Stimulated activated memory B cell treated with anti-CD40 and anti-IgM and Interleukin-4, amounts not matched to agents 10 μg/mL and 1 μg/mL and 100 μg/mL, for 72 hours (primary cell): ENCODE data around the gene GIT1.
"Not testable (repeated sequence)": the region's sequence is repeated elsewhere in the genome, so short reads cannot be mapped to it uniquely, and the experiment has no call there.

Experiments used
- ATAC-seq: fragments of 150-1000 bp; cut with Tn5 transposase; 2 replicates; pipeline ENCODE4 v1.10.0; 2021
- H3K27ac Mint-ChIP-seq: one replicate; pipeline ENCODE4 v1.8.0; 2022; ENCODE audit warnings: mild to moderate bottlenecking, mixed read lengths
- H3K27me3 Mint-ChIP-seq: one replicate; pipeline ENCODE4 v1.8.0; 2022; ENCODE audit warnings: mixed read lengths
- H3K36me3 Mint-ChIP-seq: one replicate; pipeline ENCODE4 v1.8.0; 2022; ENCODE audit warnings: mixed read lengths
- H3K4me1 Mint-ChIP-seq: one replicate; pipeline ENCODE4 v1.8.0; 2022; ENCODE audit warnings: mixed read lengths
- H3K4me3 Mint-ChIP-seq: one replicate; pipeline ENCODE4 v1.8.0; 2022; ENCODE audit warnings: mild to moderate bottlenecking, moderate library complexity, mixed read lengths
- H3K9me3 Mint-ChIP-seq: one replicate; pipeline ENCODE4 v1.8.0; 2022; ENCODE audit warnings: mixed read lengths

Gene GIT1

GRCh38 chr17:29558139-29558538, 31.3 kb downstream of the GIT1 start:
- Mint-ChIP-seq H3K36me3 (peaks cover 16% of the 10 kb centered on the region), H3K27ac (peak overlapping the region; percentile 95), H3K4me1 (peaks cover 68% of the 10 kb centered on the region)
- H3K9me3 Mint-ChIP-seq, ATAC-seq, H3K4me3 Mint-ChIP-seq, H3K27me3 Mint-ChIP-seq: not testable (repeated sequence)

DNA sequence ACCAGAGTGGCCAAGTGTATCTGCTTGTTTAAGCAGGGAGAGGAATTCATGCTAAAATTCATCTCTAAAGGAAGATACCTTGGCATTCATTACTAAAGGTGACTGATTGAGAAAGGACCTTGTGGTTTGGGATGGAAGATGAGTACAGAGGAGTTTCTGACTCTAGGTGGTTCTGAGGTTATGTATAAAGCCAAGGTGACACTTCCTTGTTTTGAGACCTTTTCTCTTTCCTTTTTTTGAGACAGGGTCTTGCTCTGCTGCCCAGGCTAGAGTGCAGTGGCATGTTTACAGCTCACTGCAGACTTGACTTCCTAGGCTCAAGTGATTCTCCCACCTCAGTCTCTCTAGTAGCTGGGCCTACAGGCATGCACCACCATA, 31.7 kb downstream of the GIT1 start:
- peak overlapping the region; percentile 95 for H3K27ac Mint-ChIP-seq
- H3K9me3 Mint-ChIP-seq: no peaks in the 10 kb centered on the region
- no peak overlapping the region for H3K4me3 Mint-ChIP-seq
- no peaks in the 10 kb centered on the region for H3K27me3 Mint-ChIP-seq
- H3K4me1 Mint-ChIP-seq: peaks cover 65% of the 10 kb centered on the region
- H3K36me3 Mint-ChIP-seq: peaks cover 12% of the 10 kb centered on the region
- ATAC-seq: peak; percentile 72

GRCh38 chr17:29557085-29557738, 32.2 kb downstream of the GIT1 start:
- Mint-ChIP-seq H3K27me3 (no peaks in the 10 kb centered on the region), H3K27ac (peak overlapping the region; percentile 95), H3K9me3 (no peaks in the 10 kb centered on the region), H3K4me3 (no peak overlapping the region), H3K36me3 (peaks cover 7% of the 10 kb centered on the region), H3K4me1 (peaks cover 60% of the 10 kb centered on the region)
- no peak for ATAC-seq

DNA sequence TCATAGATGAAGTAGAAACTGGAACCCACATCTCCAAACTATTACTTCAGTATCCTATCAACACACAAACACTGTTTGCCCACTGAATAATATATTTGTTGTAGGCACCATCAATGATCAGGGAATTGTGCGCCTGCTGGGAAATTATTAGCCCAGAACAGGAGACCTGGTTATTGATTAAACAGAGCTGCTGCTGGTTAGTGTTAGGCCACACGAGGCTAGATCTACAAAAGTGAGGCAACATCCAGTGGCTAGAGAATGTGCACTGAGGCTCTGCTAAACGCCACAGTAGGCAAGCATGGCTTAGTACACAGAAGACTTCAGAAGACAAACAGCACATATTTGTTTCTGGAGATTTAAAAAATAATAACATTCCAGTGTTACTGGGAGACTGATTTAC, 33.6 kb downstream of the GIT1 start:
- Mint-ChIP-seq H3K27me3 (no peaks in the 10 kb centered on the region), H3K4me1 (peaks cover 46% of the 10 kb centered on the region)

DNA sequence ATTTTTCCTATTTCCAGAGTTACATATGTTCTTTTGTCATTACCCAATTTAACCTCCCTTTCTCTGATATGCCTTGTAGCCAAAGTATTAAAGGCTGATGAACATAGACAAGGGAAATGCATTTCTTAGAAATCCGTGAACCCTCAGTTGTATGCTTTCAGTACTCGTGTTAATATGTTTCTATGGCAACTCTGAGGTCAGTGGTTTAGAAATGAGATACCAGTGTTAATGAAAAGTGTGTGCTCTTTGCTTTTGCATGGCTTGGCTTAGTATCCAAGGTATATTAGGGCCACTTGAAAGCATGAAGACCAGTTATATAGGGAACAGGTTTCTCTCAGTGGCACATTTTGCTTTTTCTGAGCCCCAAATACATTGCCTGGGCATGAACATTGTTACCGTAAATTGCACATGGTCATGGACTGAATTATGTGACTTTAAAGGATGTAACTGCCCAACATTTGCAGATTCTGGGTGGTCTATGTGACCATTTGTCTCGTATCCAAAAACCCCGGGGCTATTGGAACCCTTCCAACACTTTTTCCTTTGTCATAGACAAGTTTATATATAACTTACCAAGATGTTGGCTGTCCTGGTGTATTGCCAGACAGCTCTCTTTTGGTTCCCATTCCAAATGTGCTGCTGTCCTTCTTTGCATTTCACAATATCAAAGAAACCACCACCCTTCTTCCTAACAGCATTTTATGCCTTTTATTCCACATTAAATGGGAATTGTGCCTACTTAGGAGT, 40.1 kb downstream of the GIT1 start:
- Mint-ChIP-seq H3K4me1 (no peaks in the 10 kb centered on the region), H3K9me3 (no peaks in the 10 kb centered on the region), H3K27ac (no peak overlapping the region), H3K36me3 (peaks cover 3% of the 10 kb centered on the region), H3K27me3 (no peaks in the 10 kb centered on the region), H3K4me3 (no peak overlapping the region)
- no peak for ATAC-seq

More for the DNA sequence above, 33.6 kb downstream of the GIT1 start:
- no peaks in the 10 kb centered on the region for H3K9me3 Mint-ChIP-seq
- H3K36me3 Mint-ChIP-seq: no peaks in the 10 kb centered on the region
- no peak for ATAC-seq
- no peak overlapping the region for H3K27ac Mint-ChIP-seq
- H3K4me3 Mint-ChIP-seq: no peak overlapping the region

GRCh38 chr17:29546830-29547229, 42.6 kb downstream of the GIT1 start:
- peaks cover 23% of the 10 kb centered on the region for H3K36me3 Mint-ChIP-seq
- no peak for ATAC-seq
- no peak overlapping the region for H3K27ac Mint-ChIP-seq
- no peaks in the 10 kb centered on the region for H3K4me1 Mint-ChIP-seq
- H3K4me3 Mint-ChIP-seq: no peak overlapping the region
- no peaks in the 10 kb centered on the region for H3K9me3 Mint-ChIP-seq
- H3K27me3 Mint-ChIP-seq: no peaks in the 10 kb centered on the region

- Mint-ChIP-seq H3K27me3 (no peaks in the 10 kb centered on the region), H3K9me3 (no peaks in the 10 kb centered on the region), H3K36me3 (peaks cover 23% of the 10 kb centered on the region), H3K4me3 (no peak overlapping the region), H3K27ac (no peak overlapping the region), H3K4me1 (no peaks in the 10 kb centered on the region)
- ATAC-seq: no peak
Measured at GRCh38 chr17:29546085-29546484, 43.4 kb downstream of the GIT1 start.

DNA sequence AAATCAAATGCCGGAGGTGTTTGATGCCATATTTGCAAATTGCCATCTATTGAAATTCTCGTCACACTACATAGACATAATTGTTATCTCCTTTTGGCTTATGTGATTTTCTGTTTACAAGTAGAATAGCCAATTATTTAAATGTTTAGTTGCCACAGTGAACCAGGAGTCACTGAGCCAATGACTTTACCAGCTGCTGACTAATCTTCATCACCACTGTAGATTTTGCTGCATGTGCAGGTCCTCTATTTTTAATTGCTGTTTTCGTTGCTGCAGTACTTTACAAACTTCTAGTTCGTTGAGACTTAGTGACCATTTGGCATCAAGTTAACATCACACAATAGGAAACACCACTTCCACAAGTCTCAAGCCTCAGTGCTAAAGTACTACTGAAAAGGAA, 45.4 kb downstream of the GIT1 start:
- Mint-ChIP-seq H3K4me1 (no peaks in the 10 kb centered on the region), H3K9me3 (no peaks in the 10 kb centered on the region), H3K27me3 (no peaks in the 10 kb centered on the region)

DNA sequence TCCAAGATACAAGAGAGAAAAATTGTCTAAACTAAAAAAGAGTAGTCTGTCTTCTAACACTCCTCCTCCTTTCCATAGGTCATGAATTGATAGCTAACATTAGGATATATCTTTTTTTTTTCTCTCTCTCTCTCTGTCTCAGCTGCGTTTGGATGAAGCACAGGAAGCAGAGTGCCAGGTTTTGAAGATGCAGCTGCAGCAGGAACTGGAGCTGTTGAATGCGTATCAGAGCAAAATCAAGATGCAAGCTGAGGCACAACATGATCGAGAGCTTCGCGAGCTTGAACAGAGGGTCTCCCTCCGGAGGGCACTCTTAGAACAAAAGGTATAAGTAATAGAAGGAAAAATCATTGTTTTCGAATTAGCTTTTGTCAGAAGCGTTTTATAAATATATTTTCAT, 55.5 kb downstream of the GIT1 start:
- Mint-ChIP-seq H3K4me3 (no peak overlapping the region), H3K36me3 (peaks cover 37% of the 10 kb centered on the region), H3K9me3 (no peaks in the 10 kb centered on the region), H3K4me1 (no peaks in the 10 kb centered on the region), H3K27me3 (no peaks in the 10 kb centered on the region), H3K27ac (peak overlapping the region; percentile 7)
- ATAC-seq: no peak

More for the DNA sequence above, 45.4 kb downstream of the GIT1 start:
- no peak overlapping the region for H3K27ac Mint-ChIP-seq
- no peak overlapping the region for H3K4me3 Mint-ChIP-seq
- no peak for ATAC-seq
- H3K36me3 Mint-ChIP-seq: peaks cover 32% of the 10 kb centered on the region

- no peaks in the 10 kb centered on the region for H3K9me3 Mint-ChIP-seq
- no peak for ATAC-seq
- no peaks in the 10 kb centered on the region for H3K4me1 Mint-ChIP-seq
- no peaks in the 10 kb centered on the region for H3K27me3 Mint-ChIP-seq
- H3K4me3 Mint-ChIP-seq: no peak overlapping the region
- peaks cover 23% of the 10 kb centered on the region for H3K36me3 Mint-ChIP-seq
- H3K27ac Mint-ChIP-seq: no peak overlapping the region
Measured at GRCh38 chr17:29526322-29526721, 63.1 kb downstream of the GIT1 start.

DNA sequence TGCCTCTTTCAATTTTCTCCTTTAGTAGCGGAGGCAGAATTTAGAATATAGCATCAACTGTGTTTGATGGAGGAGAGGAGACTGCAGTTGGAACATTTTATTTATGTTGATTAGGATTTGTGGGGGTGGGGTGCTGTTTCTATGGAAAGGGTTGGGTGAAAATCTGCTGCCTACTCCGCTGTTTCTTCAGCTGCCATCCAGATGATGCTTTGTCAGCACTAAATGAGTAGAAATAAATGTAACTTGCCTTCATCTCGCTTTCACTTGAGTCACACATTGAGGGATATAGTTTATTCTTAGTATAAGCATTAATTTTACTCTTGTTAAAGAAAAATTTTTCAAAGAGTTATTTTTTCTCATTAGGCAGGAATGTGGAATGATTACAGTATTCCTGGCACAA, 64.8 kb downstream of the GIT1 start:
- Mint-ChIP-seq H3K4me1 (no peaks in the 10 kb centered on the region), H3K27ac (no peak overlapping the region), H3K27me3 (no peaks in the 10 kb centered on the region), H3K9me3 (no peaks in the 10 kb centered on the region), H3K36me3 (peaks cover 19% of the 10 kb centered on the region), H3K4me3 (no peak overlapping the region)
- ATAC-seq: no peak
